Ramos (cell line): ENCODE results near the gene TTC21B.
"Not testable (repeated sequence)": the region's sequence is repeated elsewhere in the genome, so short reads cannot be mapped to it uniquely, and the experiment has no call there.

Experiments
- in situ Hi-C: fragments of 300-500 bp; cut with MboI; formaldehyde crosslinking; loops from one replicate; pipeline ENCODE4 v1.14.3; 2022; ENCODE audit warnings: low sequenced_read_pairs; ENCODE audit not compliant: unreplicated experiment

Gene TTC21B

GRCh38 chr2:165953655-165954606 is at the start of gene TTC21B:
TSS of gene TTC21B (minus strand) at chr2:165953776. CDS start at chr2:165953705, 71 bp downstream.
- in situ Hi-C loops = no loop called here

GRCh38 chr2:166000401-166000800 is 46.8 kb upstream of the TTC21B start:
- in situ Hi-C loops = no loop called here

GRCh38 chr2:165990846-165991245 is 37.3 kb upstream of the TTC21B start:
- in situ Hi-C loops = no loop called here

- in situ Hi-C loops = no loop called here
These were observed 36.3 kb upstream of the TTC21B start for GRCh38 chr2:165989851-165990250.

- in situ Hi-C loops = no loop called here
These were observed 31.5 kb upstream of the TTC21B start for GRCh38 chr2:165985120-165985519.

- in situ Hi-C loops = not testable (repeated sequence)
These were observed 18.6 kb upstream of the TTC21B start for GRCh38 chr2:165972161-165972560.

- in situ Hi-C loops = no loop called here
These were observed 17.1 kb upstream of the TTC21B start for GRCh38 chr2:165970663-165971062.

GRCh38 chr2:165969227-165969626 is 15.7 kb upstream of the TTC21B start:
- in situ Hi-C loops = no loop called here

GRCh38 chr2:165967746-165968145 is 14.2 kb upstream of the TTC21B start:
- in situ Hi-C loops = no loop called here

GRCh38 chr2:165961818-165962217 is 8.2 kb upstream of the TTC21B start:
- in situ Hi-C loops = no loop called here

GRCh38 chr2:165959371-165959770 is 5.8 kb upstream of the TTC21B start:
- in situ Hi-C loops = no loop called here

GRCh38 chr2:165958313-165958960 is 4.9 kb upstream of the TTC21B start:
- in situ Hi-C loops = no loop called here

GRCh38 chr2:165957030-165957675 is 3.6 kb upstream of the TTC21B start:
- in situ Hi-C loops = no loop called here

- in situ Hi-C loops = no loop called here
These were observed 296 bp downstream of the TTC21B start for GRCh38 chr2:165953306-165953654.

GRCh38 chr2:165952741-165953211 is 800 bp downstream of the TTC21B start:
- in situ Hi-C loops = no loop called here

GRCh38 chr2:165952085-165952484 is 1.5 kb downstream of the TTC21B start:
- in situ Hi-C loops = no loop called here

- in situ Hi-C loops = no loop called here
These were observed 3.1 kb downstream of the TTC21B start for GRCh38 chr2:165950438-165950837.

- in situ Hi-C loops = no loop called here
These were observed 11.7 kb downstream of the TTC21B start for GRCh38 chr2:165941827-165942226.

GRCh38 chr2:165938237-165938636 is 15.3 kb downstream of the TTC21B start:
- in situ Hi-C loops = no loop called here

- in situ Hi-C loops = no loop called here
These were observed 20.2 kb downstream of the TTC21B start for GRCh38 chr2:165933211-165933910.
